HG03095 (cell line): ENCODE data around the gene GPR12.
"Not testable (repeated sequence)": the region's sequence is repeated elsewhere in the genome, so short reads cannot be mapped to it uniquely, and the experiment has no call there.

Experiments
- ATAC-seq: cut with Tn5 transposase; IDR thresholded peaks from one replicate; pipeline ENCODE4 v1.9.1; 2021; ENCODE audit warnings: moderate library complexity; ENCODE audit not compliant: unreplicated experiment

Gene GPR12

GRCh38 chr13:26749285-26749684 lies 11.3 kb downstream of the GPR12 start:
- ATAC-seq: no peak

GRCh38 chr13:26747706-26748105 lies 12.9 kb downstream of the GPR12 start:
- no peak for ATAC-seq

- ATAC-seq: no peak
Observed at GRCh38 chr13:26743971-26744370, 16.6 kb downstream of the GPR12 start.

- no peak for ATAC-seq
Observed at GRCh38 chr13:26742691-26743358, 17.8 kb downstream of the GPR12 start.

GRCh38 chr13:26735677-26736076 lies 24.9 kb downstream of the GPR12 start:
- no peak for ATAC-seq

- no peak for ATAC-seq
Observed at GRCh38 chr13:26727633-26728032, 33.0 kb downstream of the GPR12 start.

GRCh38 chr13:26727122-26727521 lies 33.5 kb downstream of the GPR12 start:
- ATAC-seq: no peak

- no peak for ATAC-seq
Observed at GRCh38 chr13:26726684-26727083, 33.9 kb downstream of the GPR12 start.

- not testable (repeated sequence) for ATAC-seq
Observed at GRCh38 chr13:26723620-26724019, 37.0 kb downstream of the GPR12 start.

GRCh38 chr13:26722321-26722720 lies 38.3 kb downstream of the GPR12 start:
- no peak for ATAC-seq

GRCh38 chr13:26721251-26722121 lies 39.1 kb downstream of the GPR12 start:
- ATAC-seq: no peak

- no peak for ATAC-seq
Observed at GRCh38 chr13:26719356-26719945, 41.1 kb downstream of the GPR12 start.

GRCh38 chr13:26718872-26719271 lies 41.7 kb downstream of the GPR12 start:
- ATAC-seq: no peak

- ATAC-seq: no peak
Observed at GRCh38 chr13:26718146-26718545, 42.4 kb downstream of the GPR12 start.

GRCh38 chr13:26716984-26717383 lies 43.6 kb downstream of the GPR12 start:
- ATAC-seq: no peak

GRCh38 chr13:26713341-26713740 lies 47.2 kb downstream of the GPR12 start:
- no peak for ATAC-seq

- no peak for ATAC-seq
Observed at GRCh38 chr13:26711211-26711610, 49.4 kb downstream of the GPR12 start.

GRCh38 chr13:26710166-26710565 lies 50.4 kb downstream of the GPR12 start:
- ATAC-seq: no peak

GRCh38 chr13:26709461-26709860 lies 51.1 kb downstream of the GPR12 start:
- ATAC-seq: no peak

- no peak for ATAC-seq
Observed at GRCh38 chr13:26708007-26708297, 52.6 kb downstream of the GPR12 start.

- no peak for ATAC-seq
Observed at GRCh38 chr13:26707122-26708006, 53.2 kb downstream of the GPR12 start.
